Stimulated activated naive CD8-positive, alpha-beta T cell treated with anti-CD3 and anti-CD28 coated beads, Interleukin-15, Interleukin-2, amounts not matched to agents 100 ng/mL and 50 ng/mL, for 24 hours (primary cell): ENCODE measurements around the gene LHX4.

Experiments used
- H3K27ac Mint-ChIP-seq: one replicate; pipeline ENCODE4 v1.8.0; 2021; ENCODE audit warnings: mild to moderate bottlenecking, mixed read lengths
- H3K27me3 Mint-ChIP-seq: one replicate; pipeline ENCODE4 v1.8.0; 2021; ENCODE audit warnings: mixed read lengths
- H3K36me3 Mint-ChIP-seq: one replicate; pipeline ENCODE4 v1.8.0; 2021; ENCODE audit warnings: low read depth, mixed read lengths
- H3K4me1 Mint-ChIP-seq: one replicate; pipeline ENCODE4 v1.8.0; 2021; ENCODE audit warnings: low read depth, mixed read lengths
- H3K4me3 Mint-ChIP-seq: one replicate; pipeline ENCODE4 v1.8.0; 2021; ENCODE audit warnings: mild to moderate bottlenecking, mixed read lengths
- H3K9me3 Mint-ChIP-seq: one replicate; pipeline ENCODE4 v1.8.0; 2021; ENCODE audit warnings: mixed read lengths

The LHX4 gene

GRCh38 chr1:180228648-180229482, 1.2 kb upstream of the LHX4 start:
- Mint-ChIP-seq H3K9me3 (no peaks in the 10 kb centered on the region), H3K27me3 (peaks cover 78% of the 10 kb centered on the region), H3K4me1 (peaks cover 21% of the 10 kb centered on the region), H3K27ac (no peak overlapping the region), H3K36me3 (no peaks in the 10 kb centered on the region), H3K4me3 (peak overlapping the region; percentile 60)

GRCh38 chr1:180230416-180230790, 339 bp downstream of the LHX4 start:
- H3K4me3 Mint-ChIP-seq: peak overlapping the region; percentile 73
- H3K27me3 Mint-ChIP-seq: peaks cover 76% of the 10 kb centered on the region
- peaks cover 32% of the 10 kb centered on the region for H3K4me1 Mint-ChIP-seq
- H3K27ac Mint-ChIP-seq: no peak overlapping the region
- no peaks in the 10 kb centered on the region for H3K9me3 Mint-ChIP-seq
- H3K36me3 Mint-ChIP-seq: no peaks in the 10 kb centered on the region

- Mint-ChIP-seq H3K4me1 (peaks cover 32% of the 10 kb centered on the region), H3K36me3 (no peaks in the 10 kb centered on the region), H3K27ac (no peak overlapping the region), H3K27me3 (peaks cover 76% of the 10 kb centered on the region), H3K9me3 (no peaks in the 10 kb centered on the region), H3K4me3 (peak overlapping the region; percentile 73)
Observed at GRCh38 chr1:180230791-180231505, 884 bp downstream of the LHX4 start.

GRCh38 chr1:180231506-180231921, 1.4 kb downstream of the LHX4 start:
- H3K36me3 Mint-ChIP-seq: no peaks in the 10 kb centered on the region
- no peak overlapping the region for H3K27ac Mint-ChIP-seq
- peak overlapping the region; percentile 73 for H3K4me3 Mint-ChIP-seq
- no peaks in the 10 kb centered on the region for H3K9me3 Mint-ChIP-seq
- peaks cover 33% of the 10 kb centered on the region for H3K4me1 Mint-ChIP-seq
- H3K27me3 Mint-ChIP-seq: peaks cover 78% of the 10 kb centered on the region

- H3K36me3 Mint-ChIP-seq: no peaks in the 10 kb centered on the region
- no peaks in the 10 kb centered on the region for H3K9me3 Mint-ChIP-seq
- H3K4me3 Mint-ChIP-seq: peak overlapping the region; percentile 73
- peaks cover 78% of the 10 kb centered on the region for H3K27me3 Mint-ChIP-seq
- H3K27ac Mint-ChIP-seq: no peak overlapping the region
- peaks cover 36% of the 10 kb centered on the region for H3K4me1 Mint-ChIP-seq
Observed at GRCh38 chr1:180231936-180232335, 1.9 kb downstream of the LHX4 start.

- Mint-ChIP-seq H3K4me3 (no peak overlapping the region), H3K27ac (no peak overlapping the region), H3K4me1 (peaks cover 36% of the 10 kb centered on the region), H3K9me3 (no peaks in the 10 kb centered on the region), H3K36me3 (no peaks in the 10 kb centered on the region), H3K27me3 (peaks cover 80% of the 10 kb centered on the region)
Observed at GRCh38 chr1:180232521-180233043, 2.5 kb downstream of the LHX4 start.

GRCh38 chr1:180233191-180234011, 3.3 kb downstream of the LHX4 start:
- Mint-ChIP-seq H3K9me3 (no peaks in the 10 kb centered on the region), H3K27me3 (peaks cover 80% of the 10 kb centered on the region), H3K4me3 (no peak overlapping the region)

GRCh38 chr1:180234369-180235076, 4.5 kb downstream of the LHX4 start:
- peaks cover 85% of the 10 kb centered on the region for H3K27me3 Mint-ChIP-seq
- no peak overlapping the region for H3K27ac Mint-ChIP-seq
- H3K36me3 Mint-ChIP-seq: no peaks in the 10 kb centered on the region
- H3K9me3 Mint-ChIP-seq: no peaks in the 10 kb centered on the region
- peak overlapping the region; percentile 23 for H3K4me3 Mint-ChIP-seq
- H3K4me1 Mint-ChIP-seq: peaks cover 32% of the 10 kb centered on the region

More at GRCh38 chr1:180233191-180234011, 3.3 kb downstream of the LHX4 start:
- Mint-ChIP-seq H3K4me1 (peaks cover 39% of the 10 kb centered on the region), H3K36me3 (no peaks in the 10 kb centered on the region), H3K27ac (no peak overlapping the region)

- Mint-ChIP-seq H3K9me3 (no peaks in the 10 kb centered on the region), H3K4me3 (peak overlapping the region; percentile 23), H3K36me3 (no peaks in the 10 kb centered on the region), H3K4me1 (peaks cover 32% of the 10 kb centered on the region), H3K27ac (no peak overlapping the region), H3K27me3 (peaks cover 89% of the 10 kb centered on the region)
Observed at GRCh38 chr1:180235077-180235501, 5.0 kb downstream of the LHX4 start.

GRCh38 chr1:180235502-180236239, 5.6 kb downstream of the LHX4 start:
- no peaks in the 10 kb centered on the region for H3K9me3 Mint-ChIP-seq
- H3K36me3 Mint-ChIP-seq: no peaks in the 10 kb centered on the region
- H3K4me3 Mint-ChIP-seq: no peak overlapping the region
- no peak overlapping the region for H3K27ac Mint-ChIP-seq
- H3K4me1 Mint-ChIP-seq: peaks cover 32% of the 10 kb centered on the region
- peaks cover 94% of the 10 kb centered on the region for H3K27me3 Mint-ChIP-seq

GRCh38 chr1:180236698-180237509, 6.8 kb downstream of the LHX4 start:
- no peaks in the 10 kb centered on the region for H3K9me3 Mint-ChIP-seq
- H3K27me3 Mint-ChIP-seq: peaks cover 93% of the 10 kb centered on the region
- no peaks in the 10 kb centered on the region for H3K36me3 Mint-ChIP-seq
- no peak overlapping the region for H3K4me3 Mint-ChIP-seq
- H3K4me1 Mint-ChIP-seq: peaks cover 26% of the 10 kb centered on the region
- H3K27ac Mint-ChIP-seq: no peak overlapping the region

GRCh38 chr1:180237869-180238476, 7.9 kb downstream of the LHX4 start:
- Mint-ChIP-seq H3K9me3 (no peaks in the 10 kb centered on the region), H3K4me1 (peaks cover 22% of the 10 kb centered on the region), H3K36me3 (no peaks in the 10 kb centered on the region), H3K4me3 (no peak overlapping the region), H3K27me3 (peaks cover 90% of the 10 kb centered on the region), H3K27ac (no peak overlapping the region)

- Mint-ChIP-seq H3K27me3 (peaks cover 83% of the 10 kb centered on the region), H3K36me3 (no peaks in the 10 kb centered on the region), H3K4me3 (no peak overlapping the region), H3K27ac (no peak overlapping the region), H3K4me1 (peaks cover 20% of the 10 kb centered on the region), H3K9me3 (no peaks in the 10 kb centered on the region)
Observed at GRCh38 chr1:180238675-180239074, 8.6 kb downstream of the LHX4 start.
